Urinary bladder (tissue), 4 donors: ENCODE results near the gene BTBD9. TPM values are rescaled to one million over a fixed set of nuclear protein-coding genes. Genes with fewer than 3 reads are reported as not detected.

Experiments used
- DNase-seq: peaks from one replicate; pipeline ENCODE4 v3.0.0-alpha.2; 2015; ENCODE audit errors: extremely low spot score
- H3K27ac ChIP-seq: one replicate; pipeline ENCODE4 v1.5.1; 2013; ENCODE audit warnings: low read depth, mild to moderate bottlenecking, moderate library complexity
- H3K36me3 ChIP-seq: one replicate; pipeline ENCODE4 v1.6.1; 2013; ENCODE audit warnings: mild to moderate bottlenecking, moderate library complexity; ENCODE audit not compliant: insufficient read depth
- H3K4me1 ChIP-seq: one replicate; pipeline ENCODE4 v1.6.1; 2013; ENCODE audit warnings: mild to moderate bottlenecking, moderate library complexity; ENCODE audit not compliant: insufficient read depth
- H3K4me3 ChIP-seq: one replicate; pipeline ENCODE4 v1.5.1; 2013; ENCODE audit warnings: low read depth, low read length
- WGBS: extraction: QIAGEN DNeasy Blood & Tissue Kit; methylation state at CpG from one replicate; pipeline ENCODE4 v1.1.7; 2013; 5-methylcytosine and 5-hydroxymethylcytosine counted together
- polyA plus RNA-seq: library from polyadenylated mRNA; stranded (reverse); fragments of 200-250 nt; gene quantifications from one replicate; pipeline ENCODE4 v1.2.3, GENCODE V29; 2013
- total RNA-seq: library from RNA; depleted of rRNA; stranded (reverse); fragments of >200 nt; gene quantifications from one replicate; pipeline ENCODE4 v1.2.3, GENCODE V29; 2014
- donor health status: healthy with polysubstance abuse.
- donor health status: healthy.

BTBD9 gene
- total and polyA plus RNA-seq, 2 donors: 5.3 to 34.2 TPM

- DNase-seq: no peak
- Histone ChIP-seq H3K4me1 (no peaks in the 10 kb centered on the region), H3K4me3 (no peak overlapping the region), H3K27ac (no peak overlapping the region), H3K36me3 (peaks cover 3% of the 10 kb centered on the region)
- WGBS: 85% methylated on average over 5 of the region's 5 CpGs
Measured at GRCh38 chr6:38495922-38496635, 143.7 kb downstream of the BTBD9 start.

DNA sequence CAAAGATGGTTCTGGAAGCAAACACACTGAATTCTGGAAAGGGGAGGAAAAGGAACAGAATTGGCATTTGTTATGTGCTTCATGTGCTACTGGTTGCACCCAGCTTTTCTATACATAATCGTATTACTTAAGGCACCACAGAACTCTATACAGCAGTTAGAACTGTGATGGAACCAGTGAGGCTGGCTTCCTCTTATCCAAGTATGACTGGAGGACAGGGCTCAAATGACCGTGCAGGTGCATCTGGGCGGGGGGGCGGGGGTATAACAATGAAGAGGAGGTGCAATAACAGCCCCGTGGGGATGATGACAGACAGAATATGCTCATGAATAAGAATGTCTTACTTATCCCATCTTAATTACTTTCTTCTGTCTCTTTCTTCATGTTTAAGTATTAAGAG is 144.2 kb downstream of the BTBD9 start:
- peaks cover 3% of the 10 kb centered on the region for H3K36me3 ChIP-seq
- H3K27ac ChIP-seq: no peak overlapping the region
- WGBS: 90% methylated on average over 5 of the region's 5 CpGs
- DNase-seq: no peak
- H3K4me3 ChIP-seq: no peak overlapping the region
- H3K4me1 ChIP-seq: no peaks in the 10 kb centered on the region

GRCh38 chr6:38493931-38494547 is 145.7 kb downstream of the BTBD9 start:
- DNase-seq: peak; percentile 64
- peaks cover 3% of the 10 kb centered on the region for H3K36me3 ChIP-seq
- H3K4me1 ChIP-seq: no peaks in the 10 kb centered on the region
- no peak overlapping the region for H3K27ac ChIP-seq
- 37% methylated on average over 6 of the region's 6 CpGs for WGBS
- H3K4me3 ChIP-seq: no peak overlapping the region

DNA sequence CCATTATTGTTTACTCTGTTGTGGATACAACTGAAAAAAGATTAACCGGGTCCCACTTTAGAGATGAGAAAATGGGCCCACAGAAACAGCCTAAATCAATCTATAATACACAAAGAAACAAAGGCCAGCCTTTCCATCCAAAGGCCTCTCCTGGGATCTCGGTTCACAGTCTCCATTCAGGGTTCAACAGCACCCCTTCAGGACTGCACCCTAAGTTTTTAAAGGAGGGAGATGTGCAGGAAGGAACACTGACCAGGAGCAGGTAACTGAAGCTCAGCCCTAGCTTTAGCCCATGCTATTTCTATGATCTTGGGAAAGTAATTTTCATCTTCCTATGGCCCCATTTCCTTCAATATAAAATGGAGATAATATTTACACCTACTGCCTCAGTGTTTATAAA is 147.7 kb downstream of the BTBD9 start:
- 85% methylated on average over 2 of the region's 2 CpGs for WGBS
- Histone ChIP-seq H3K4me1 (no peaks in the 10 kb centered on the region), H3K4me3 (no peak overlapping the region), H3K36me3 (peaks cover 3% of the 10 kb centered on the region), H3K27ac (no peak overlapping the region)
- DNase-seq: no peak

DNA sequence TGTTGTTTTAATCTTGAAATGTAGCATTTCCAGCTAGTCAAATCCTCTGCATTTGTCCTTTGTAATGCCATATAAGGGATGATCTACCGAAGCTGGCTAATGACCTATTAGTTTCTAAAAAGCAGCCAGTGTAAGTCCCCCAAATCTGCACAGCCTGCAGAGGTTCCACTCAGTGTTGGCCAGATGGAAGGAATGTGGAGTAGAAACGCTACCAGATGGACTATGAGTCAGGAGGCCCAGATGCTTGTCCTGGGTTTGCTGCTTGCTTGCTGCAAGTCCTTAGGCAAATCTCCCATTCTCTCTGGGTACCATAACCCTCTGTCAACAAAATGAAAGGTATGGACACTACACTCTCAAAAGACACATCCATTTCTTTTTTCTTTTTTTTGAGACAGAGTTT is 149.8 kb downstream of the BTBD9 start:
- DNase-seq: no peak
- Histone ChIP-seq H3K4me3 (no peak overlapping the region), H3K4me1 (no peaks in the 10 kb centered on the region), H3K27ac (no peak overlapping the region), H3K36me3 (no peaks in the 10 kb centered on the region)
- 63% methylated on average over 2 of the region's 2 CpGs for WGBS

DNA sequence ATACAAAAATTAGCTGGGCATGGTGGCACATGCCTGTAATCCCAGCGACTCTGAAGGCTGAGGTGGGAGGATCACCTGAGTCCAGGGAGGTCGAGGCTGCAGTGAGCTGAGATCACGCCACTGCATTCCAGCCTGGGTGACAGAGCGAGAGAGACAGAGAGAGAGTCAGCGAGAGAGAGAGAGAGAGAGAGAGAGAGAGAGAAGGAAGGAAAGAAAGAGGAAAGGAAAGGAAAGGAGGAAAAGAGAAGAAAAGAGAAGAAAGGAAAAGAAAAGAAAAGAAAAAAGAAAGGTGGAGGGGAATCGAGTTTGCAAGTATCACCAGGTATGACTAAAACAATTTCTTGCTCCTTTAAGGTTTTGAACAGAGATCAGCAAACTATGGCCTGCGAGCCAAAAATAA is 152.3 kb downstream of the BTBD9 start:
- Histone ChIP-seq H3K36me3 (no peaks in the 10 kb centered on the region), H3K4me3 (no peak overlapping the region), H3K4me1 (no peaks in the 10 kb centered on the region), H3K27ac (no peak overlapping the region)
- no peak for DNase-seq
- whole genome bisulfite sequencing: 94% methylated on average over 7 of the region's 7 CpGs

GRCh38 chr6:38485488-38485887 is 154.2 kb downstream of the BTBD9 start:
- H3K27ac ChIP-seq: no peak overlapping the region
- no peak overlapping the region for H3K4me3 ChIP-seq
- H3K36me3 ChIP-seq: no peaks in the 10 kb centered on the region
- DNase-seq: no peak
- H3K4me1 ChIP-seq: no peaks in the 10 kb centered on the region
- 95% methylated on average over 1 of the region's 1 CpG for WGBS

- no peak for DNase-seq
- no peaks in the 10 kb centered on the region for H3K4me1 ChIP-seq
- WGBS: 88% methylated on average over 3 of the region's 3 CpGs
- H3K4me3 ChIP-seq: no peak overlapping the region
- H3K27ac ChIP-seq: no peak overlapping the region
- H3K36me3 ChIP-seq: no peaks in the 10 kb centered on the region
Measured at GRCh38 chr6:38484656-38485055, 155.1 kb downstream of the BTBD9 start.

- Histone ChIP-seq H3K4me3 (no peak overlapping the region), H3K27ac (no peak overlapping the region), H3K4me1 (no peaks in the 10 kb centered on the region), H3K36me3 (no peaks in the 10 kb centered on the region)
- WGBS: 83% methylated on average over 2 of the region's 2 CpGs
- no peak for DNase-seq
Measured at GRCh38 chr6:38483526-38483925, 156.2 kb downstream of the BTBD9 start.

GRCh38 chr6:38482466-38482865 is 157.3 kb downstream of the BTBD9 start:
- Histone ChIP-seq H3K36me3 (no peaks in the 10 kb centered on the region), H3K4me3 (no peak overlapping the region), H3K4me1 (no peaks in the 10 kb centered on the region), H3K27ac (no peak overlapping the region)
- WGBS: 66% methylated on average over 1 of the region's 1 CpG
- no peak for DNase-seq

DNA sequence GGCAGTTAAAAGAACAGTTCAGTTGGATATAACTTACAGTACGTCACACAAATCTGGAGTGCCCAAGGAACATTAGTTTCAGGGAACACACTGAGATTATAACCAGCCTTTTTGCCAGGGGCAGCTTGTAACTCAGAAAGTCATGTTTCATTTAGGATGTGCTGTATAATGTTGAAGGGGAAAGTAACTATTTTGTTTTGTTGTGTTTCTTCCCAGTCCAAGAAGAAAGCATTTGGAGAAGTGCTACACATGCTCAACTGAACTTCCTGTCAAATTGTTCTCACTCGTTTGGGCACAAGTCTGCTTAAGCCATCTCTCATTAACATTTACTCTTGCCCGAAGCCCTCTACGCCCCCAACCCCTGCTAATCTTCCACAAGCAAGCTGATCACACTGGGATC is 157.9 kb downstream of the BTBD9 start:
- 86% methylated on average over 4 of the region's 4 CpGs for whole genome bisulfite sequencing
- Histone ChIP-seq H3K4me3 (no peak overlapping the region), H3K36me3 (no peaks in the 10 kb centered on the region), H3K4me1 (no peaks in the 10 kb centered on the region), H3K27ac (no peak overlapping the region)
- DNase-seq: no peak

- 96% methylated on average over 5 of the region's 5 CpGs for WGBS
- DNase-seq: no peak
- no peak overlapping the region for H3K27ac ChIP-seq
- H3K4me3 ChIP-seq: no peak overlapping the region
- no peaks in the 10 kb centered on the region for H3K36me3 ChIP-seq
- H3K4me1 ChIP-seq: no peaks in the 10 kb centered on the region
Measured at GRCh38 chr6:38481211-38481836, 158.4 kb downstream of the BTBD9 start.

DNA sequence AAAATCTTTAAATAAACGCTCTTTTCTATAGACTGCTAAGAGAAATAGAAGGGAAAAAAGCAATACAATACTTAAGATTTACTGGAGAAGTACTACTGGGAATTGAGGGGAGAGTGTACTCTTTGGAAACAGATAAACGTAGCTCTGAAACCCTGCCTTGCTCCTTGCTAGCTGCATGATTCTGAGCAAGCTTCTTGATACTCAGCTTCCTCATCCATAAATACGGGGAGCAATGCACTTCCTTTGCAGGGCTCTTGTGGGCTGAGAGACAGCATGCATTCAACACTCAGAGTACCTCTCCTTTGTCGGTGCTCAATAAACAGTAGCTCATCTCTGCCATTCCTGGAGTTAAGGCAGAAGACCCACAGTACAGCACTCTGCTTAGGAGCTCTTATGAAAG is 159.7 kb downstream of the BTBD9 start:
- no peak for DNase-seq
- WGBS: 86% methylated on average over 4 of the region's 4 CpGs
- Histone ChIP-seq H3K4me1 (no peaks in the 10 kb centered on the region), H3K27ac (no peak overlapping the region), H3K4me3 (no peak overlapping the region), H3K36me3 (no peaks in the 10 kb centered on the region)

- DNase-seq: no peak
- no peak overlapping the region for H3K4me3 ChIP-seq
- H3K4me1 ChIP-seq: no peaks in the 10 kb centered on the region
- no peaks in the 10 kb centered on the region for H3K36me3 ChIP-seq
- H3K27ac ChIP-seq: no peak overlapping the region
- WGBS: 96% methylated on average over 1 of the region's 1 CpG
Measured at GRCh38 chr6:38479331-38479730, 160.4 kb downstream of the BTBD9 start.
